ENCODE results near the gene GSTA5.
"Not testable (repeated sequence)": the region's sequence is repeated elsewhere in the genome, so short reads cannot be mapped to it uniquely, and the experiment has no call there.

The GSTA5 gene

DNA sequence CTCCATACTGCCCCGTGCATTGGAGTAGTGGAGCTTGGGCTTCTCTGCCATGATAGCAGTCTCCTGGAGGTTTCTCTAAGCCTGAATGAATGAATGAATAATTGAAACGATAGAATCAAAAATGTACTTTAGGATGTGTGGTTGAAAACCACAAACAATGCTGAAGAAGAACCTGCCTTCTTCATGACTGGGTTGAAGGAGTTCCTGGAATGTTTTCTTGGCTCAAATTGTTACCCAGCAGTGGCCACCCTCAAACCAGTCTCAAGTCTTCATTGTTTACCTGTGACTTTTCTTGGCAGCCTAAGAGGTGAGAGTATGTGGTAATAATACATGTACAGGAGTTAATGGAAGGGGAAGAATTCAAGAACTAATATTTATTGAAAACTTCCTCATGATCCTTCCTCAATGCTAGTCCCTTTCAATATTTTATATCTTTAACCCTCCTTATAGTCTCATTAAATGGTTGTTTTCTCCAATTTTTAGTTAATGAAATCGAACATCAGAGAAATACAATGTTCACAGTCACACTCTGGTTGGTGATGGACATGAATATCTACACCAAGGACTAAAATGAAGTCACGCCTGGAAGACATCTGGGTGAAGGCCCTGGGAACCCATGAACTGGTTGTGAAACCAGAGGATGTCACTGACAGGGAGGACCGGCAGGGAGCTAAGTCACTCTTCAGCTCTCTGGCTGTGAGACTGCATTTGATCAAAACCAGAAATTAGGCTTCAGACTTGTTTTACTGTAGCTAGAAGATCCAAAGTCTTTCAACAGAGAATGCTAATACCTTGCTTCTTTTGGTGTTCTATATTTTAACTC is at the start of gene GSTA5:
TSS of gene GSTA5 (minus strand) at position 51 of the 823 bp plus-strand sequence.
- DNase-seq (ENCODE audit: low read depth): no peak

DNA sequence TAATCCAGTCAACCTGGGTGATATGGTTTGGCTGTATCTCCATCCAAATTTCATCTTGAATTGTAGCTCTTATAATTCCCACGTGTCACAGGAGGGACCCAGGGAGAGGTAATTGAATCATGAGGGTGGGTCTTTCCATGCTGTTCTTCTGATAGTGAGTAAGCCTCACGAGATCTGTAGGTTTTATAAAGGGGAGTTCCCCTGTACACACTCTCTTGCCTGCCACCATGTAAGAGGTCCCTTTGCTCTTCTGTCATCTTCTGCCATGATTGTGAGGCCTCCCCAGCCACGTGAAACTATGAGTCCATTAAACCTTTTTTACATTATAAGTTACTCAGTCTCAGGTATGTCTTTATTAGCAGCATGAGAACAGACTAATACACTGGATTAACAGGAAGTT is 49.4 kb upstream of the GSTA5 start:
- DNase-seq (ENCODE audit: low read depth): no peak

DNA sequence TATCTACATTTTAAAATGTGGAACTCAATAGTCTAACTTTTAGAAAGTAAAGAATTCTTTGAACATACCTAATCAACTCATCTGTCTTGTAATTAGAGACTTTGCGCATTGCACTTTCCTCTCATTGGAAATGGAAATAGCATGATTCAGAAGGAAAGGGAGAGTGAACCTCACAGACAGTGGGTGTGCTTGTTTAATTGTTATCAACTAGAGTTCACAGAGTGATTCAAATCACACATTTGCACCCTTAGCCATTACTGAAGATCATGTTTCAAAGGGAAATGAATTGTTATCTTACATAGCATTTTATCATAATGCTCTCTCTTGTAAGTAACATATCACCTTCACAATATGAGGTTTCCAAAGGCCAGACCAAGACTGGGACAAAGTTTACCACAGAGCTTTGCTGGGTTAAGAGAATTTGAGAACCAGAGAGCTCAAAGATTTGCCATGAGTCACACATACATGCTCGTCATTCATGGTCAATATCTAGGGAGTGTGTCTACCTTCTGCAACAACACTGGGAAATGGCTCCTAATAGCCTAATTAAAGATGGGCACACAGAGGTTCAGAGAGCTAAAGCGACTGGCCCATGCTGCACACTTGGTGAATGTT is 47.4 kb upstream of the GSTA5 start:
- no peak for DNase-seq (ENCODE audit: low read depth)

DNA sequence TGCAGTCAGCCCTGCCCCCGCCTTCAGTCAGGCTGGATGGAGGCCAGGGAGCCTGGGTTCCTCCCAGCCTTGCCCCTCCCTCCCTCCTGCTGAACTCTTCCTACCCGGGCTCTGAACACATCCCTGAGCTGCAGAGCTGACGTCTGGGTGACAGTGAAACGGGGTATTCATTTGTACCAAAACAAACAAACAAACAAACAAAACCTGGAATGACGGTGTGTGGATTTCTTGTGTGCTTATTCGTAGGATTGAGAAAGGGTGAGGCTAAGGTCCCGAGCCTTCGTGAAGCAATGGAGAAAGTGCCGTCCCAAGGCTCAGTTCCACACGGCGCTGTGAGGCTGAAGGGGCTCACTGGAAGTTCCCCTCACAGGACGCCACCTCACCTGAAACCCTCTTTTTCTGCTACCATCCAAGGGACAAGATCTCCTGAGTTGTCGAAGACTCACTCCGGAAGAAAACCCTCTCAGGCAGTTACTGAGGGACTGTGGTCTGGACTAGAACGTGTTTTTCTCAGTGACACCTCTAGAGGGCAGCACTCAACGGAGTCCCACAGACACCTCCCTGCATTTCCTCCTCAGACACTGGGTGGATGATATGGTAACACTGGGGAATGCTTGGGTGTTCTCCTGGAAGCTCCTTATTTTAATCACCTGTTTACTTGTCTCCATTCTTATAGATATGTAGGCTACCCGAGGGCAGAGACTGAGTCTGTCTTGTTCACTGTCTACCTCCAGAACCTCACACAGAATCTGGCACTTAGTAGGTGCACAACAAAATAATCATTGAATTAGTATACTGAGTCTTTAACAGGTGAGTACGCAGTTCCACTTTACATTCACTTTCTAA is 41.6 kb upstream of the GSTA5 start:
- DNase-seq (ENCODE audit: low read depth): peak; percentile 56

DNA sequence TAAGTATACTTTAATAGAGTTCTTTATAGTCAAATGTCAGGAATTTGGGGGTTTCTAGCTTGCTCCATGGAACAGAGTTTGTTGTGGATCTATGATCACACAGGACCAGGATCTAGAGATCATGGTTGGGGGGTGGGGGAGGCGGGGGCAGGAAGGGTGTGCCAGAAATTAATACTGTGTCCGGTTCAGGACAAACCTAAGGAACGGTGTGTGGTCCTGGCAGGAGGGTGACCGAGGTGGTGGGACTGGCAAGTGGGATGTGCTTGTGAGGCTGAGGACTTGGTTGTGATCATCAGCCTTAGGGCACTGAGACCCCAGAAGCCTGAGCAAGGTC is 41.0 kb upstream of the GSTA5 start:
- DNase-seq (ENCODE audit: low read depth): no peak

DNA sequence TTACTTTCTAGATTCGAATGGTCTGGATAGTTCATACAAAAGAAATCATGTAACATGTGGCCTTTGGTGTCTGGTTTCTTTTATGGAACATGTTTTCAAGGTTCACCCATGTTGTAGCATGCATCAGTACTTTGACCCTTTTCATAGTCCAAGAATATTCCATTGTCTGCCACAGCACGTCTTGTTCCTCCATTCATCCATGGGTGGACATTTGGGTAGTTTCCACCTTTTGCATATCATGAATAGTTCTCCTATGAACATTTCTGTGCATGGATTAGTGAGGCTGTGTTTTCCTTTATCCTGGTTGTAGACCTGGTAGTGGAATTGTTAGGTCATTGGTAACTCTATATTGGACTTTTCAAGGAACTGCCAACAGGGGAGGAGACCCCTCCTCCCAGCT is 37.2 kb upstream of the GSTA5 start:
- DNase-seq (ENCODE audit: low read depth): no peak

DNA sequence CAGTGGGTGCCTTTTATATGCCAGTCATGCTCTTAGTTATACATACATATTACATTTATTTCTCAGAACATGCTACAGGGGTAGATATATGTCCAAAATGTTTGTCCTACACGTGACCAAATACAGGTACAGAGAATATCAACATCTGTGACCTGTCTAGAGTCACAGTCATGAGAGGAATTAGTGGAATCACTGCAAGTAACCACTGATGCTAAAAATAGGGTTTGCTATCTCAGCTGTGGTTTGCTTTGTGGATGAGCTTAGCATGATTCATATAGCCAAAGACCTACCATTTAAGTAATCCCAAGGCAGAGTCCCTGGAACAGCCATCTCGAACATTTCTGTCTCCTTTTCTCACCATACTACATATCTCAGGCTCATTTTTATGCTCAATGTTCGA is 36.6 kb upstream of the GSTA5 start:
- no peak for DNase-seq (ENCODE audit: low read depth)

DNA sequence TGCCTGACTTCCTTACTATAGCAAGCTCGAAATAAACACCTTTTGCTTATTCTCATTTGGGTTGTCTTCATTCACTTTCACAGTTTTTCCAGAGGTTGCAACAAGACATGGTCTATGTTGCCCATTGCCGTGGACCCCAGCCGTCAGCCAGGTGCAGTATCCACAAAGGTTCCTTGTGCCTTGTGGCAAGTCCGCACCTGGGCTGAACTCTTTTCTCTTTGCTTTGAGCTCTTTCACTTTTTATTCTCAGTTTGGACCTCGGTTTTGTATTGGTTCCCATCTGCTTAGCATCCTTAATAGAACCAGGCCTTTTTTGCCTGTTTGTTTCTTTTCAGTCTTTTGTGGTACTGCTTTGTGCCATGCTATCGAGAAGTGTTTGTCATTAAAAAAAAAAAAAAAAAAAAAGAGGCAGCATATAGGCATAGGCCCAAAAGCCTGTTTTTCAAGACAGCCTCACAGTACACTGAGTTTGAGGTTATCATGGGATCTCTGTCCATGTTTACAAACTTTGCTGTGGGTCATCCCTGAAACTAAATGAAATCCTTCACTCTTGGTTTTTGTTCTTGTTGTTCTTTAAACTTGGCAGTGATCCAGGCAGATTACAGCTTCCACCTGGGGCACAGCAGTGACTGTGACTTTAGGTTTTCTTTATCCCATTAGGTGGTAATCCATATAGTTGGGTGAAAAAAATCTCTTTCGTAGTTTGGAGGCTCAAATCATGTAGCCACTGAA is 35.6 kb upstream of the GSTA5 start:
- no peak for DNase-seq (ENCODE audit: low read depth)

DNA sequence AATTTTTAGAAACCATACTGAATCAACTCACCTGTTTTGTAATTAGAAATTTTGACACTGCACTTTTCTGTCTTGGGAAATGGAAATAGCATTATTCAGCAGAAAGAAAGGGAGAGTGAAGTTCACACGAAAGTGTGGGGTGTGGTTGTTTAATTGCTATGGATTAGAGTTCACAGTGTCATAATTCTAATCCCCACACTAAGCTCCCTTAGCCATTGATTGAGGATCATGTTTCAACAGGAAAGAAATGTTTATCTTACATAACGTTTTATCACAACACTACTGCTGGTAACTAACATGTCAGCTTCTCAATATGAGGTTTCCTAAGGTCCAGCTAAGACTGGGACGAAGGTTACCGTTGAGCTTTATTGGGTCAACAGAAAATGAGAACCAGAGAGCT is 31.4 kb upstream of the GSTA5 start:
- DNase-seq (ENCODE audit: low read depth): no peak

DNA sequence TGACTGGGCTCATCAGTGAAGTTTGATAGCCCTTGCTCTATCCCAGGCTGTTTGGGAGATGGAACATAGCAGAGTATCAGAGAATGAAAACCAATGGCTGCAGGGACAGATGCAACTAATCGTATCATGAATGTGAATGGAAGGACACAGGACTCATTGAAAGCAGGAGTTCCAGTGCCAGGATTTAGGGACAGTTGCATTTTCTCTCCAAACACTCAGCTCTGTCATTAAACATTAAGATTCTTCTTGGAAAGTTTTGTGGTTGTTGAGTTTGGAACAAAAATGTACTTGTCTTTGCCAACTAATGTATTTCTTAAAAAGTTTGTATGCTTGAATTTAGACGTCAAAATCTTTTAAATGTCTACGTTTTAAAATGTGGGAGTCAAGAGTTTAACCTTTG is 31.0 kb upstream of the GSTA5 start:
- no peak for DNase-seq (ENCODE audit: low read depth)

DNA sequence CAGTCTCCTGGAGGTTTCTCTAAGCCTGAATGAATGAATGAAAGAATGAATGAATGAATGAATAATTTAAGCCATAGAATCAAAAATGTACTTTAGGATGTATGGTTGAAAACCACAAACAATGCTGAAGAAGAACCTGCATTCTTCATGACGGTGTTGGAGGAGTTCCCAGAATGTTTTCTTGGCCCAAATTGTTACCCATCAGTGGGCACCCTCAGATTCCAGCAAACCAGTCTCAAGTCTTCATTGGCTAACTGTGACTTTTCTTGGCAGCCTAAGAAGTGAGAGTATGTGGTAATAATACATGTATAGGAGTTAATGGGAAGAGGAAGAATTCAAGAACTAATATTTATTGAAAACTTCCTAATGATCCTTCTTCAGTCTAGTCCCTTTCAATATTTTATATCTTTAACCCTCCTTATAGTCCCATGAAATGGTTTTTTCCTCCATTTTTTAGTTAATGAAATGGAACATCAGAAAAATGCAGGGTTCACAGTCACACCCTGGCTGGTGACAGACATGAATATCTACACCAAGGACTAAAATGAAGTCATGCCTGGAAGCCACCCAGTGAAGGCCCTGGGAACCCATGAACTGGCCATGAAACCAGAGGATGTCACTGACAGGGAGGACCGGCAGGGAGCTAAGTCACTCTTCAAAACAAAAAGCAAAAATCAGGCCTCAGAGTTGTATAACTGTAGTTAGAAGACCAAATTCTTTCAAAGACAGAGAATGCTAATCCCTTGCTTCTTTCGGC is 29.9 kb upstream of the GSTA5 start:
- not testable (repeated sequence) for DNase-seq (ENCODE audit: low read depth)

DNA sequence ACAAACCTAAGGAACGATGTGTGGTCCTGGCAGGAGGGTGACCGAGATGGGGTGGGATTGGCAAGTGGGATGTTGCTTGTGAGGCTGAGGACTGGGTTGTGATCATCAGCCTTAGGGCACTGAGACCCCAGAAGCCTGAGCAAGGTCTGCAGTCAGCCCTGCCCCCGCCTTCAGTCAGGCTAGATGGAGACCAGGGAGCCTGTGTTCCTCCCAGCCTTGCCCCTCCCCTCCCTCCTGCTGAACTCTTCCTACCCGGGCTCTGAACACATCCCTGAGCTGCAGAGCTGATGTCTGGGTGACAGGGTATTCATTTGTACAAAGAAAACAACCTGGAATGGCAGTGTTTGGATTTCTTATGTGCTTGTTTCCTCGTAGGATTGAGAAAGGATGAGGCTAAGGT is 28.3 kb upstream of the GSTA5 start:
- DNase-seq (ENCODE audit: low read depth): not testable (repeated sequence)

DNA sequence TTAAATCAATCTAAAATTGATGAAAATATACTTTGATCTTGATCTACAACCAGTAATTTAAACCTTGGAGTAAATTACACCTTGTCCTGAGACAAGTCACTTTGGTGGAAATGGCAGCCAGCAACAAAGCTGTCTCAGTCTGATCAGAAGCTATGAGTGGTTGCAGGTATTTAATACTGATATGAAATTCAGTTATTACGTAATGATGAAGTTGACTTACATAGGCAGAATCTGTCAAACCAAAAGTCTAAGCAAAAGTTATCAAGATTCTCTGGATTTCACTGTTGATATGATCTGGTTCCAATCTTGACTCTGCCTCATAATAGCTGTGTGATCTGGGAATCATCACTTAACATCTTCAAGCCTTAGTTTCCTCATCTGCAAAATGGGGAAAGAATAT is 27.6 kb upstream of the GSTA5 start:
- DNase-seq (ENCODE audit: low read depth): no peak

DNA sequence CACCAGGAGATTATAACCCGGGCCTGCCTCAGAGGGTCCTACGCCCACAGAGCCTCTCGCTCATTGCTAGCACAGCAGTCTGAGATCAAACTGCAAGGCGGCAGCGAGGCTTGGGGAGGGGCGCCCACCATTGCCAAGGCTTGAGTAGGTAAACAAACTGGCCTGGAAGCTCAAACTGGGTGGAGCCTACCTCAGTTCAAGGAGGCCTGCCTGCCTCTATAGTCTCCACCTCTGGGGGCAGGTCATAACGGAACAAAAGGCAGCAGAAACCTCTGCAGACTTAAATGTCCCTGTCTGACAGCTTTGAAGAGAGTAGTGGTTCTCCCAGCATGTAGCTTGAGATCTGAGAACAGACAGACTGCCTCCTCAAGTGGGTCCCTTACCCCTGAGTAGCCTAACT is 20.5 kb upstream of the GSTA5 start:
- not testable (repeated sequence) for DNase-seq (ENCODE audit: low read depth)

DNA sequence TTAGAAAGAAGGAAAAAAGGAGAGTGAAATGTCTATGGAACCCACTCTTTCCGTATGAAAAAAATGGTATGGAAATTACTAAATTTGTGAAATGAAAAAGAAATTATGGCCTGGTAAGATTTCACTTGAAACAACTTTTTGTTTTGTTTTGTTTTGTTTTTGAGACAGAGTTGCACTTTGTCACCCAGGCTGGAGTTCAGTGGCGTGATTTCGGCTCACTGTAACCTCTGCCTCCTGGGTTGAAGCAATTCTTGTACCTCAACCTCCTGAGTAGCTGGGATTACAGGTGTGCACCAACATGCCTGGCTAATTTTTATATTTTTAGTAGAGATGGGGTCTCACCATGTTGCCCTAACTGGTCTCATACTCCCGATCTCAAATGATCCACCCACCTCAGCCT is 17.8 kb upstream of the GSTA5 start:
- no peak for DNase-seq (ENCODE audit: low read depth)

DNA sequence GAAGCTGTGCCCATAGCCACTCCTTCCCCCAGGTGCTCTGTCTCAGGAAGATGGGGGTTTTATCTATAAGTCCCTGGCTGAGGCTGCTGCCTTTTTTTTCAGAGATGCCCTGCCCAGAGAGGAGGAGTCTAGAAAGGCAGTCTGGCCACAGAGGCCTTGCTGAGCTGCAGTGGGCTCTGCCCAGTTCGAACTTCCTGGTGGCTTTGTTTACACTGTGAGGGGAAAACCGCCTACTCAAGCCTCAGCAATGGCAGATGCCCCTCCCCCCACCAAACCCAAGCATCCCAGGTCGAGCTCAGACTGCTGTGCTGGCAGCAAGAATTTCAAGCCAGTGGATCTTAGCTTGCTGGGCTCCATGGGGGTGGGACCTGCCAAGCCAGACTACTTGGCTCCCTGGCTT is 15.5 kb upstream of the GSTA5 start:
- not testable (repeated sequence) for DNase-seq (ENCODE audit: low read depth)

DNA sequence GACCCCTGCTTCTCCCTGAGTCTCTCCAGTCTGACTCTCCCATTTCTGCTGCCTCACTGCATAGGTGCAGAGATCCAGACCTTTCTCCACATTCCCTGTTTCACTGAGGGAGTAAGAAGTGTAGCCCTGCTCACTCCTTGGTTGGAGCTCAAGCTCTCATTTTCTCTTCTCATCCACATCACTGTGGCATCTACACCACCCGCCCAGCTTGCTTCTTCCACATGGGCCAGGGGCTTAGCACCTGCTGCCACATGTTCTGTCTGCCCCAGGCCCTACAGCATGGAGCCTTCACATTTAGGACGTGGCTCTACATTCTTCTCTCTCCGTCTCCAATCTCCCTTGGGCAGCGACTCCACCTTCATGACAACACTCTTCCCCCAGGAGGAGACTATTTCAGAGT is 8.5 kb upstream of the GSTA5 start:
- DNase-seq (ENCODE audit: low read depth): no peak

DNA sequence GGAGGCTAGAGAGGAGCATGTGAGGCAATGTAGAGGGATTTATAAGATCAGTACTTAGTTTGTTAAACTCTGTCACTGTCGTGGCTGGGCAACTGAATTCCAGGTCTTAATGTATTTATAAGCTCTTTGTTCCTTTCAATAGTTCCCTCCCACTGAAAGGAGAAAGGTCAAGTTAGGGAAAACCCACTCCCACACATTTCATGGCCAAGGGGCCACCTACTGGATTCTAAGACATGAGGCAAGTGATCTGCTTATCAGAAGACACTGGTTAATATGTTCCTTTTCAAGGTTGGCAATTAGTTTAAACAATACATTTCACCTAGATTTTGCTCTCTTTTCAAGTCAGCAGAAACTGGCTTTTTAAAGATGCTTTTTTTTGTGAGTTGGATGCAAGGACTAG is 5.4 kb upstream of the GSTA5 start:
- DNase-seq (ENCODE audit: low read depth): no peak

DNA sequence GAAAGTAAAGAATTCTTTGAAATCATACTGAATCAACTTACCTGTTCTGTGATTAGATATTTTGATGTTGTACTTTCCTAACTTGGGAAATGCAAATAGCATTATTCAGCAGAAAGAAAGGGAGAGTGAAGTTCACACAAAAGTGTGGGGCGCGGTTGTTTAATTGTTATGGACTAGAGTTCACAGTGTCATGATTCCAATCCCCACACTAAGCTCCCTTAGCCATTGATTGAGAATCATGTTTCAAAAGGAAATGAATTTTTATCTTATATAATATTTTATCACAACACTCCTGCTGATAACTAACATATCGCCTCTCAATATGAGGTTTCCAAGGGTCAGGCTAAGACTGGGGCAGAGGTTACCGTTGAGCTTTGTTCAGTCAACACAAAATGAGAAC is 3.0 kb upstream of the GSTA5 start:
- no peak for DNase-seq (ENCODE audit: low read depth)

DNA sequence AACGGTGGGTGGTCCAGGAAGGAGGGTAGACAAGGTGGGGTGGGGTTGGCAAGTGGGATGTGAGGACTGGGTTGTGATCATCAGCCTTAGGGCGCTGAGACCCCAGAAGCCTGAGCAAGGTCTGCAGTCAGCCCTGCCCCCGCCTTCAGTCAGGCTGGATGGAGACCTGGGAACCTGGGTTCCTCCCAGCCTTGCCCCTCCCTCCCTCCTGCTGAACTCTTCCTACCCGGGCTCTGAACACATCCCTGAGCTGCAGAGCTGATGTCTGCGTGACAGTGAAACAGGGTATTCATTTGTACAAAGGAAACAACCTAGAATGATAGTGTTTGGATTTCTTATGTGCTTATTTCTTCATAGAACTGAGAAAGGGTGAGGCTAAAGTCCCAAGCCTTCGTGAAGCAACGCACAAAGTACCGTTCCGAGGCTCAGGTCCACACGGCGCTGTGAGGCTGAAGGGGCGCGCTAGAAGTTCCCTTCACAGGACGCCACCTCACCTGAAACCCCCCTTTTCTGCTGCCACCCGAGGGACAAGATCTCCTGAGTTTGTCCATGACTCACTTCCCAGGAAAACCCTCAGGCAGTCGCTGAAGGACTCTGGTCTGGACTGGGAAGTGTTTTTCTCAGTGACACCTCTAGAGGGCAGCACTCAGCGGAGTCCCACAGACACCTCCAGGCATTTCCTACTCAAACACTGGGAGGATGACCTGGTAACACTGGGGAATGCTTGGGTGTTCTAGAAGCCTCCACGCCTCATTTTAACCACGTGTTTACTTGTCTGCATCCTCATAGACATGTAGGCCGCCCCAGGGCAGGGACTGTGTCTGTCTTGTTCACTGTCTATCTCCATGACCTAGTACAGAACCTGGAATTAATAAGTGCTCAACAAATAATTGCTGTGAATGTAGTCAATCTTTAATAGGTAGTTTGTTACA is 1.2 kb downstream of the GSTA5 start:
- DNase-seq (ENCODE audit: low read depth): peak; percentile 19

DNA sequence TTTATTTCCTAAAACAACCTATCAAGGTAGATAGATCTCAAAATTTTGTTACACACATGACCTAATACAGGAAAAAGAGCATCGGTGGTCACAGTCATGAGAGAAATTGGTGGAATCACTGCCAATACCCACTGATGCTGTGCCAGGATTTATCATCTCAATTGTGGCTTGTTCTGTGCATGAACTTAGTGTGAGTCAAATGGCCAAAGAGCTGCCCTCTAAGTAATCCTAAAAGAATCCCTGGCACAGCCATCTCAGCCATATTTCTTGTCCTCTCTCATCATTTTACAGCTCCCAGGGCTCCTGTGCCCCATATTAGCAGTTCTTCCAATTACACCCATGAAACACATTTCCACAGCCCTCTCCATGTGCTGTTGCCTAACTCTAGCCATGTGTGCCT is 6.1 kb downstream of the GSTA5 start:
- no peak for DNase-seq (ENCODE audit: low read depth)
